Psoas muscle (tissue), 8 donors: ENCODE data around the gene RNF7. TPM values are rescaled to one million over a fixed set of nuclear protein-coding genes. Genes with fewer than 3 reads are reported as not detected.

Experiments
- ATAC-seq, 4 donors: fragments of 200-7000 bp; cut with Tn5 transposase; one replicate each; pipeline ENCODE4 v1.9.1; 2020; ENCODE audit warnings: moderate library complexity in 3 of 4, mild to moderate bottlenecking in 2 of 4
- DNase-seq, 2 donors: peaks; one replicate each; pipeline ENCODE4 v3.0.0-alpha.2; 2020
- H3K27ac ChIP-seq: fragments of 200-600 bp; one replicate; pipeline ENCODE4 v1.8.0; 2022
- H3K27me3 ChIP-seq, 3 donors: fragments of 200-600 bp in 1 of 3; one replicate each; pipeline versions ENCODE4 v1.6.1 to v1.8.0; 2013 to 2022; ENCODE audit warnings: low read length in 2 of 3, mild to moderate bottlenecking in 2 of 3, moderate library complexity in 1 of 3; ENCODE audit not compliant: insufficient read depth in 3 of 3
- H3K36me3 ChIP-seq, 2 donors: fragments of 200-600 bp in 1 of 2; one replicate each; pipeline versions ENCODE4 v1.6.1 to v1.8.0; 2013 to 2022; ENCODE audit warnings: low read depth in 1 of 2, mild to moderate bottlenecking in 1 of 2, moderate library complexity in 1 of 2; ENCODE audit not compliant: insufficient read depth in 1 of 2
- H3K4me1 ChIP-seq: fragments of 200-600 bp; one replicate; pipeline ENCODE4 v1.8.0; 2022
- H3K4me3 ChIP-seq: fragments of 200-600 bp; one replicate; pipeline ENCODE4 v1.8.0; 2022; ENCODE audit warnings: mild to moderate bottlenecking
- H3K9me3 ChIP-seq: fragments of 200-600 bp; one replicate; pipeline ENCODE4 v1.8.0; 2022
- CTCF ChIP-seq: fragments of 200-600 bp; IDR thresholded peaks from one replicate; pipeline ENCODE4 v1.8.0; 2022; ENCODE audit warnings: antibody characterized with exemption
- WGBS, 3 donors: extraction: QIAGEN DNeasy Blood & Tissue Kit; methylation state at CpG; one replicate each; pipeline versions ENCODE4 v1.1.6 to v1.1.7; 2013; 5-methylcytosine and 5-hydroxymethylcytosine counted together
- intact Hi-C, 2 donors: fragments of 100-400 bp; cut with DNase I; formaldehyde crosslinking; loops; one replicate each; pipeline versions ENCODE4 v1.11.0 to v1.14.2; 2022
- polyA plus RNA-seq, 3 donors: library from polyadenylated mRNA; stranded (reverse); fragments of 200-250 nt; gene quantifications; one replicate each; pipeline ENCODE4 v1.2.3, GENCODE V29; 2013
- total RNA-seq, 4 donors: library from RNA; stranded (reverse); fragmentation: NEBNext Ultra II Directional in 2 of 4; extraction: Animal tissue kit (Norgen Biotek cat#: 25700) in 2 of 4; gene quantifications; one replicate each; pipeline versions ENCODE4 v1.2.1 to v1.2.4, GENCODE V29; 2021 to 2023
- donor health status: healthy with polysubstance abuse.
- donor health status: DM: no; HTN: no; CAD: no; lungs with moderate emphysema.
- donor health status: Bipolar disorder and iron deficiency.
- donor health status: healthy.
- donor health status: DM: yes; HTN: yes; CAD: no.
- donor health status: DM: no; HTN: no; CAD: no.
- donor health status: DM: no; HTN: no; CAD: no.
- donor health status: DM: yes; HTN: yes; CAD: no.

The RNF7 gene
- total and polyA plus RNA-seq, 7 donors, result 87.1 to 191 (median 113) TPM

GRCh38 chr3:141793476-141794260 lies 55.6 kb downstream of the RNF7 start:
- no peak for TF ChIP-seq CTCF
- Histone ChIP-seq H3K9me3 (no peaks in the 10 kb centered on the region), H3K4me1 (peaks cover 11% of the 10 kb centered on the region), H3K27me3 (no peaks in the 10 kb centered on the region), H3K36me3 (no peaks in the 10 kb centered on the region), H3K4me3 (no peak overlapping the region), H3K27ac (no peak overlapping the region)
- WGBS, 3 donors, result 83 to 93% (median 92%) methylated on average over 8 of the region's 8 CpGs
- ATAC-seq (no peak), DNase-seq (no peak)
- intact Hi-C loops, result loop anchor here (2.0 to 5.0 kb wide), 2 partner anchors 55 to 69 kb away; partner anchors contain the start of gene RNF7 (in 1 of the 2)

- Histone ChIP-seq H3K4me3 (no peak overlapping the region), H3K9me3 (no peaks in the 10 kb centered on the region), H3K27ac (no peak overlapping the region), H3K36me3 (no peaks in the 10 kb centered on the region), H3K27me3 (no peaks in the 10 kb centered on the region), H3K4me1 (peaks cover 11% of the 10 kb centered on the region)
- intact Hi-C loops, result loop anchor here in 1 of 2 donors (2.0 kb wide), 1 partner anchor 56 kb away; the partner anchor contains the start of gene RNF7
- ATAC-seq, result no peak
- 69 to 84% (median 70%) methylated on average over 4 of the region's 4 CpGs for WGBS, 3 donors
- DNase-seq, result no peak
- TF ChIP-seq CTCF, result no peak
These were observed 57.2 kb downstream of the RNF7 start for GRCh38 chr3:141795276-141795675.

GRCh38 chr3:141795741-141796080 lies 57.6 kb downstream of the RNF7 start:
- Histone ChIP-seq H3K27me3 (no peaks in the 10 kb centered on the region), H3K27ac (no peak overlapping the region), H3K4me1 (peaks cover 11% of the 10 kb centered on the region), H3K9me3 (no peaks in the 10 kb centered on the region), H3K36me3 (no peaks in the 10 kb centered on the region), H3K4me3 (no peak overlapping the region)
- ATAC-seq, result no peak
- DNase-seq, result no peak
- 79 to 82% (median 80%) methylated on average over 5 of the region's 5 CpGs for WGBS, 3 donors
- no peak for TF ChIP-seq CTCF
- intact Hi-C loops, result loop anchor here in 1 of 2 donors (2.0 kb wide), 1 partner anchor 57 kb away; the partner anchor contains the start of gene RNF7

- H3K9me3 ChIP-seq, result peaks cover 2% of the 10 kb centered on the region
- peak; percentile 70 to 85 for DNase-seq
- TF ChIP-seq CTCF, result no peak
- intact Hi-C loops, result no loop called here
- no peaks in the 10 kb centered on the region for H3K27me3 ChIP-seq
- H3K36me3 ChIP-seq, result no peaks in the 10 kb centered on the region
- H3K4me1 ChIP-seq, result peaks cover 11% of the 10 kb centered on the region
- peak in 3 of 4 donors; percentile 26 to 74 (median 50) for ATAC-seq
- no peak overlapping the region for H3K4me3 ChIP-seq
- H3K27ac ChIP-seq, result peak overlapping the region; percentile 48
- 55 to 71% (median 66%) methylated on average over 11 of the region's 11 CpGs for WGBS, 3 donors
These were observed 58.2 kb downstream of the RNF7 start for GRCh38 chr3:141796081-141796888.

Other genes starting within 250 kb of the RNF7 start
- gene GRK7, start 25.1 kb downstream of the RNF7 start, total RNA-seq, result under 1 TPM in 1 of 4 donors, not detected in 3; 0.16 TPM
- under 1 TPM; 0.04 to 0.64 (median 0.07) TPM for gene GRK7, start 25.1 kb downstream of the RNF7 start, polyA plus RNA-seq
- 10 to 100 TPM; 19.9 to 57.0 (median 31.6) TPM for gene ATP1B3, start 138.3 kb downstream of the RNF7 start, total RNA-seq
- gene ATP1B3, start 138.3 kb downstream of the RNF7 start, polyA plus RNA-seq, result 10 to 100 TPM; 24.2 to 68.2 (median 51.1) TPM